Stimulated activated CD8-positive, alpha-beta memory T cell treated with anti-CD3 and anti-CD28 coated beads, Interleukin-4, amount 100 ng/mL, for 24 hours (primary cell): Measurements from ENCODE around the gene INA.

Source experiments
- DNase-seq: peaks from one replicate; pipeline ENCODE4 v3.0.0-alpha.2; 2020; ENCODE audit warnings: low read depth

INA gene

DNA sequence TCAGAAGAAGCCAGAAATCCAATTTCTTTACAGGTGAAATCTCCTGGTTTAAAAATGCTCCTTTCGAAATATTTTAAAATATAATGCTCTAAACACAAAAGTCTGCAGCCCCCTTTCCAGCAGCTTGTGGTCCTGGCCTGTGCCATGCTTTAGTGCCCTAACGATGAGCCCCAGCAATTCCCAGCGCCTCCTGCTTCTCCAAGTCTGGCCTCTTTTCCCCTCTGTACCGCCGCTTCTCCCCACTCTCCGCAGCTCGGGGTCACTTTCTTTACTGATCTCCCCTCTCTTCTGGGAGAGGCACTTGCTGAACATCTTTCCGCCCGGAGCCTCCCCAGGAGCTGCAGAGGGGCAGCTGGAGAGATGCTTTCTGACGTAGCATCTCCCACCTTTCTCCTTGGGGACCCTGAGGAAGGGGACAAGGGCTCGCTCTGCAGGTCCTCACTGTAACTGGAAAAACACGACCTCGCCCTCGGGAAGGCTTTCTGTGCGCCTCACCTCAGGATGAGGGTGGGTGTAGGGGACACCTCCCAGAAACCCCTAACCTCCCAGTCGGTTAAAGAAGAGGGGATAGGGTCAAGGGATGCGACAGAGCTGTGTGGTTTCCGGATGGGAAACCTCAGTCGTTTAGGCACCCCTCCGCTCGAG is 565 bp upstream of the INA start:
- no peak for DNase-seq

DNA sequence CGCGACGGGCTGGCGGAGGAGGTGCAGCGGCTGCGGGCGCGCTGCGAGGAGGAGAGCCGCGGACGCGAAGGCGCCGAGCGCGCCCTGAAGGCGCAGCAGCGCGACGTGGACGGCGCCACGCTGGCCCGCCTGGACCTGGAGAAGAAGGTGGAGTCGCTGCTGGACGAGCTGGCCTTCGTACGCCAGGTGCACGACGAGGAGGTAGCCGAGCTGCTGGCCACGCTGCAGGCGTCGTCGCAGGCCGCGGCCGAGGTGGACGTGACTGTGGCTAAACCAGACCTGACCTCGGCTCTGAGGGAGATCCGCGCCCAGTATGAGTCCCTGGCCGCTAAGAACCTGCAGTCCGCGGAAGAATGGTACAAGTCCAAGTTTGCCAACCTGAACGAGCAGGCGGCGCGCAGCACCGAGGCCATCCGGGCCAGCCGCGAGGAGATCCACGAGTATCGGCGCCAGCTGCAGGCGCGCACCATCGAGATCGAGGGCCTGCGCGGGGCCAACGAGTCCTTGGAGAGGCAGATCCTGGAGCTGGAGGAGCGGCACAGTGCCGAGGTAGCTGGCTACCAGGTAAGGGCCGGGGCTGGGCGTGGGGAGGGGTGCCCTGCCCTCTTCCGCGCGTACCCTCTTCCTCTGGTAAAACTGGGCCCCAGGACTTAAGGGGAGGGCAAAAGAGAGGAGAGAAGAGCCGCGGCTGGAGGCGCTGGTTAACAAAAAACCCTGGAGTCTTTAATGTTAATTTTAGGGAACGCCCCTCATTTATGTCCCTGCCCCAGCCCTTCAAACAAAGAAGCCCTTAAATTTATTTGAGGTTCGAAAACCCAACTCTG is 987 bp downstream of the INA start:
- DNase-seq, result no peak

DNA sequence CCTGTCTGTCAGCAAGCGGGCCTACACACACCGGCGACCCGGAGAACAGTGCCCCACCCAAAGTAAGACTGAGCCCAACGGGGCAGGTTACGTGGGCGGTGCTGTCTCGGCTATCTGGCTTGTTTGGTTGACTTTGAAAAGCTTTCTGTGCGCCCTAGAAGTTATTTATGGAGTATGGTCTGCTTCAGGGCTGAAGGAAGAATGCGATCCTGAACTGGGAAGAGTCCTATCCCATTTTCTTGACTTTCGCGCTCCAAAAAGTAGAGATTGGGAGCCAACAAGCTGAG is 1.5 kb downstream of the INA start:
- no peak for DNase-seq

DNA sequence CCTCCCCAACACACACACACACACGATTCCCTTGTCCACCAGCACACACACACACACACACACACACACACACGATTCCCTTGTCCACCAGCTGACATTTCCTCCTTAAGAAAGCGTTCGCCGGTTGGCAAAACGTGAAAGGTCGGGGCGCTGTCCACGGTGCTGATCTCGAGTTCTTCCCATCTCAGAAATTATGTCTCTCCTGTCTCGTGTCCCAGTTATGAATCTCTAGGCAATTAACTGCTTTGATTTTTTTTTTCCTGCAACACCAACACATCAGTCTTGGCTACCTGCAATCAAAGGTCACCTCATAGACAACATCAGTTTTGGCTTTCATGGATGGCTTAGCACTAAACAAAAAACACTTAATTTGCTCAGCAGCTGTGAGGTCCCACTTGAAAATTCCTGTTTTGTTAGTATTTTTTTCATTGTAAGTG is 1.9 kb downstream of the INA start:
- peak; percentile 18 for DNase-seq

DNA sequence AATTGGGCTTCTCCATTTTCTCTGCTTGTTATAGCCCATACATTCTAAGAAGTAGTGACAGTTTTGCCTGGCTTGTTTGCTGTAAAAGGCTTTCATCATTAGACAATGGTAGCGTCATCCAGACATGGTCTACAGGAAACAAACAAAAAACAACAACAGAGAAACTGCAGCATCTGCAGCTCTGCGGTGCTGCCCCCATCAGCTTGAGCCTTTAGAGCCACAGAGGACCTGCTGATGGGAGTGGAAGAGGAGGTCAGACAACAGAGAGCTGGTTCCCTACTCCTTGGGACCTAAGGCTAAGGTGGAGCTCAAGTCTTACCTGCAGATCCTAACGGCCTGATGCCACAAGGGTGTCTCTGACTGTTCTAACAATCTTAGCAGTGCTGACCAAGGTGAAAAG is 3.1 kb downstream of the INA start:
- no peak for DNase-seq

DNA sequence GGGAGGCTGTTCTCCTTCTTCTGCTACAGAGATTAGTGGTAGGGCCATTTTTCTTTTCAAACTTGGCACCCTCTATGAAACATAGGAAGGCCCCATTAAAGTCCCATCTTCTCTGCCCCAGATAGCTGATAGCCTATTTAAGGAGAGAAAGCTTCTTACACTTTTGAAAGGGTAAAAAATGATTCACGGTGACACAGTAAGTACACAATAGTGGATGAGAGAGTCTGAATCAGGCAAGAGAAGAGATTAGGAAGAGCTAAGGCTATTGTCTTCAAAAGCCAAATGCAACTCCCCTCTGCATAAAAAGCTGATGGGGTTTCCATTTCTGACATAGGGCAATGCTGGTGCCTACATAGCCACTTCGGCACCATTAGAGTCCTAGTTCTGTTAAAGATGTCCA is 3.6 kb downstream of the INA start:
- DNase-seq, result no peak

DNA sequence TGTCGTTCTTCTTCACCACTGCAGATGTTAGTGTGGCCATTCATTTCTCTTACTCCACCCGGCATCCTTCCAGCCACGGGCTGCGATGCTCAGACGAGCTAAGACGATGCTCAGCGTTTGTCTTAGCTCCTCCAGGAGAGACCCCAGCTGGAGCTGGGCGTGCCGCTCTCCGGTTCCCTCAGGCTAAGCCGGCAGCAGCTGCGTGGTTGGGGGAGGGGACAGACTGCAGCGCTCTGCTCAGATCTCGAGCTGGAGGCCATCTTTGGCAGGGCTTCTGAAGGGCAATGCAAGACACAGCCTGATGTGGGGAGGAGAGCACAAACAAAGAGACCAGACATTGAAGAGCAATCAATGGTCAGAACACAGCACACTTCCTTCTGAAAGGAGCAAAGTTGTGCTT is 4.8 kb downstream of the INA start:
- DNase-seq, result no peak

DNA sequence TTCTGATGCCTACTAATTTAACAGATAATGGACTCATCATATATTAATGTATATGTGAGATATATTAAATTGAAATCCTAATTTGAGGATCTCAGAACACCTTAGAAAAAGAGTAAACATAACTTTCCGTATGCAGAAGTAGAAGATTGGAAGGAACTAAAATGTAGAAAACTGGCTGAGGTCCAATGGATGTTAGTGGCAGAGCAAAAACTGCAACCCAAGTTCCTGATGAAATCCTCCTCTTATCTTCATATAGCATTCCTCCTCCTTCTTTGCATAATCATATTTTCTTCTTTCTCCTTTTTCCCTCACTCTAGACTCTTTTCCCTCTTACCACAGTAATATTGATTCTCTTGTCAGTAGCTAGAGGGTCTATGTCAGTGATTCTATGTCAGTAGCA is 6.0 kb downstream of the INA start:
- DNase-seq, result no peak

DNA sequence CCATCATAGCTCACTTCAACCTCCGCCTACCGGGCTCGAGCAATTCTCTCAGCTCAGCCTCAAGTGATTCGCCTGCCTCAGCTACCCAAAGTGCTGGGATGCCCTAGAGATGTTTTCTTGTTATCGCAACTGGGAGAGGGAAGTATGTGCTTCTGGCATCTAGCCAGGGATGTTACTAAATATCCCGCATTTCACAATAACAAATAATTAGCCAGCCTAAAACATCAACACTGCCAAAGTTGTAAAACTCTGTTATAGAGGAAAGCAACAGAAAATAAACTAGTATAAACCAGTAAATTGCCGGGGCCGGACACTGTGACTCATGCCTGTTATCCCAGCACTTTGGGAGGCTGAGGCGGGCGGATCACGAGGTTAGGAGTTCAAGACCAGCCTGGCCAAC is 7.2 kb downstream of the INA start:
- no peak for DNase-seq

DNA sequence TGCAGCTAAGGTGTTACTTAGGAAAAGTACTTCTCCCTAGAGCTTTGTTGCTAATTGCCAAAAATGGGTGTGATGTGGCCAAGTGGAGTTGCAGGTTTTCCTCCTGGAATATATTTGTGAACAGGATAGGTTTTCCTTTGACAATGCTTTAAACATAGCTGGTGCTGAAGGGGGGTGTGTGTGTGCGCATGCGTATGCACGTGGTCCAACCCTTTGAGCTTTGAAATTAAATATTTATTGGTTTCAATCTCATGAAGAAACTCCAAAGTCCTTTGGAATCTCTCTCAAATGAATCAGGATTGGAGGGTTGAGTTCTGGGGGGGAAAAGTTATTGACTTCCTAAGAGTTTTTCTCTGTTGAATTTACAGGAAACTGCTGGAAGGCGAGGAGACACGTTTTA is 11.1 kb downstream of the INA start:
- no peak for DNase-seq

DNA sequence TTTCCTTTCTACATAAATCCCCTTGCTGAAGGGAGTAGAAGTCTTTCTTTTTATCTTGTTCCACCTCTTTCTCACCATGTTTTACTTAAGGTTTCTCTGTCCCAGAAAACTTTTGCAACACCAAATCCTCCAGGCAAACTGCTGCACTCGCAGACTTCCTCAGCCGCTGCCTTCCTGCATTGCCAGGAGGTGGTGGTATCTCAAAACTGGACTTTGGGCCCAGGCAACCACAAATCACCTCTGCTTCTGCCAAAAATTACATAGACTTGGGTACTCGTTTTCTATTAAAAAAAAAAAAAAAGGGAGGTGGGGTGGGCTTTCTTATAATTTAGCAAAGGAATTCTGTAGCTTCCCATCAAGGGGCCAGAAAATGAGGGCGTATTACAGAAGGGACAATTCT is 14.7 kb downstream of the INA start:
- DNase-seq, result no peak

DNA sequence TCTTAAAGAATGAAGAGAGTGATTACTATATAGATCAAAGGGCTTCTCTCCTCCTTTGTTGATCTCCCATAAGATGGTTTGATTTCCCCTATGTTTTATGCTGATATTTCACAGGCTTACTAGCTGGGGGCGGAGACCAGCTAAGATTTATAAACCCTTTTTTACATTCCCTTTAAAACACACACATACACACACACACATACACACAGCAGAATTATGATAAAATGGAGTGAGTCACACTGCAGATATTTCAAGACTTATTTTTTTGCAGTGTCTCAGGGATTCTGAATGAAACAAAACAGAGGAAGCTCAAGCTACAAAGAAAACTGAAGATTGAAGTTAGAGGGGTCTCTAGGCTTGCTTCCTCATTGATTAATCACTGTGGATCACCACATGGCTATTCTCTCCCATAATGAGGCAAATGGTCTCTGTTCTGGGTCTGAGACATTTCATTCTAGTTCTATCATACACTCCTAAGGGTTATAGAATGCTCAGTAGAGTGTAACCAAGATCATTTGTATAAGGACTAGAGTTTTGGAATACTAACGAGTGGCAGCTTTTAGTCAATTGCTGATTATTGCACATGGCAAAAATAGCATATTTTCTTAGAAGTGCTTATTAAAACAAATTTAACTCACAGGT is 18.6 kb downstream of the INA start:
- no peak for DNase-seq

DNA sequence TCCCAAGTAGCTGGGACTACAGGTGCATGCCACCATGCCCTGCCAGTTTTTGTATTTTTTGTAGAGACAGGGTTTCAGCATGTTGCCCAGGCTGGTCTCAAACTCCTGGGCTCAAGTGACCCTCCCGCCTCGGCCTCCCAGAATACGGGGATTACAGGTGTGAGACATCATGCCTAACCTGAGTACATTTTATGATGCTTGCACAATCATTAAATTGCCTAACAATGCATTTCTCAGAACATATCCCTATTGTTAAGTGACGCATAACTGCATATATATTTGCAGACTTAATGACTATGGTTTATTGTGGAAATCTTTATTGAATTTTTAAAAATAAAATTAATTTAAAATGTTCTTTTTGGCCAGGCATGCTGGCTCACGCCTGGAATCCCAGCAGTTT is 30.7 kb downstream of the INA start:
- DNase-seq, result no peak

DNA sequence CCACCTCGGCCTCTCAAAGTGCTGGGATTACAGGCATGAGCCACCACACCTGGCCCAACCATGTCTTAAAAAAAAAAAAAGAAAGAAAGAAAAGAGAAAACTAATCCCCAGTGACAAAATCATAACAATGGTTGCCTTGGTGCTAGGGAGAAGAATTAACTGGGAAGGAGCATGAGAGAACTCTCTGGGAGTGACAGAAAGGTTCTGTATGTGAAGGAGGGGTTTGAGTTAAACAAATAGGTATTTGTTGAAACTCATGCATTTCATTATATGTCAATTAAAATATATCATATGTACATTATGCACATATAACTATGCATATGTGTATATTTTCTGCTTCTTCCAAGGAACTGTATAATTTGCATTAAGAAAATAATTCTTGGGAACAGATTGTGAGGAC is 33.3 kb downstream of the INA start:
- no peak for DNase-seq

DNA sequence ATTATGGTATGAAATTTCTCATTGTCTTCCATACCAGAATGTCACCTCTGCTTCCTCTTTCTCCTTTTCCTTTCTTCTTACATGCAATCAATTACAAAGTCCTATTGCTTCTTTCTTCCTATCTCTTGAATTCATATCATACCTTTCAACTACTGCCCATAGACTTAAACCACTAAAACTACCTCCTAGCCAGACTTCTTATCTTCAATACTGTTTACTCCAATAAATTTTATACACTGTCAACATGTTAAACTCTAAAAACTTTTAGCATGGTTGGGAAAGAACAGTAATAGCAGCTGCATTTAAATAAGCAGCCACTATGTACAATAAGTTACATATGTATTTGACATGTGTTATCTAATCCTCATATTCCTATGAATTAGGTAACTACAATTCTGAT is 39.1 kb downstream of the INA start:
- no peak for DNase-seq

DNA sequence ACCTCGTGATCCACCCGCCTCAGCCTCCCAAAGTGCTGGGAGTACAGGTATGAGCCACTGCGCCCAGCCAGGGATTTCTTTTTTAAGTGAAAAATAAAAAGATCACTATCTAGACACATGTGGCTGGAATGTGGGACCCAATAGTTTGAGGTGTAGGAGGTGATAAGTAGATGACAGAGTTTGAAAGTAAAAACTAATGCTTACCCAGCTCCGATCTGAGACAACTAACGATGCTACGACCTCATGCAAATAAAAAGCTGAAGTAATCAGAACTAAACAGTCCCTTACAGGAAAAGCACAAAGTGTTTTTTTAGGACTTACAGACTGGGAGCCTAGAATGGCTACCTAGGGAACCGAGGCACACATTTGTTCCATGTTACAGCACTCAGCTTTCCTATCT is 51.0 kb downstream of the INA start:
- no peak for DNase-seq

DNA sequence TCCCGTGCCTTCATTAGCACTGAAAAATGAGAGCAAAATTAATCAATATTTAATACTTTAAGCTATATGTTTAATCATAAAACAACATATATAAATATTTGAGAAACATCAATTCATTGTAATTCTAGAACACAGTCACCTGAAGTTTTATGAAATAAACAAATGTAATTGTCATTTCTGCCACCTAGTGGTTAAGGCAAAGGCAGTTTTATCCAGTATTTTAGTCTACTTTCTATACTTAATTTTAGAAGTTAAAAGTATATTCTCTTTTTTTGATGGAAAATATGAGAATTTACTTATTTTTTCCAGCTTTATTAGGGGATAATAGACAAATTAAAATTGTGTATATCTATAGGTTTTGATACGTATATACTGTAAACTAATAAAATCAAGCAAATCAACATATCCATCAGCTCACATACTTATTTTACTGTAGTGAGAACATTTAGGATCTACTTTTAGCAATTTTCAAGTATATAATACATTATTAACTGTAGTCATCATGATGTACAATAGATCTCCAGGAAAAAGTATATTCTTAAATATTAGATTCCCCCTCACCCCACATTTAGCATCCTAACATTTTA is 57.1 kb downstream of the INA start:
- no peak for DNase-seq

DNA sequence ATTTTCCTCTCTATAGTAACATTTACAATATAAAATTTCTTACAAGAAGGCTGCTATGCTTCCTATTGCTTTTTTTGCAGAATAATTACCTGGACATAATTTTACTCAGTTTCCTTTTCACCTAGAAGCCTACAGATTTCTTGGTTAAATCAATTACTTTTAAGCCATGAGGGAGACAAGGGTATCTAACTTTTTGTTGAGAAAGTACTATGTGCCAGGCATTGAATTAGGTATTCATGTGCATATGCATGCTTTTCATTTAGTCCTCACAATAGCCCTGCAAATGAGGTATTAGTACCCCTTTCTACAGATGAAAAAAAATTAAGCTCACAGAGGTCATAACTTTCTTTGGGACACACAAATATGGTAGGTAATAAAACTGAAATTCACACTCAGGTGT is 57.6 kb downstream of the INA start:
- no peak for DNase-seq

DNA sequence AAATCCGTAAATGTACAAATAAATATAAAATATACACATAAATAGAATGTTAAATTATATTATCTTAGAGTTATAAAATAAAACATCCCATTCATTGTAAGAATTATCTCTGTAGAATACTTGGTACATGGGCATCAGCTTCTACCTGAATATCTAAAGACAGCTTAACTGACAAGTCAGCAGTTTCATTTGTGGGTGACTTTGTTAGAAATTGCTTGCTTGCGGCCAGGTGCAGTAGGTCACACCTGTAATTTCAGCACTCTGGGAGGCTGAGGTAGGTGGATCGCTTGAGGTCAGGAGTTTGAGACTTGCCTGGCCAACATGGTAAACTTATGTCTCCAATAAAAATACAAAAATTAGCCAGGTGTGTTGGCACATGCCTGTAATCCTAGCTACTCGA is 59.4 kb downstream of the INA start:
- DNase-seq, result no peak
